GM18907 (cell line): ENCODE measurements around the gene OSBPL6.
"Not testable (repeated sequence)": the region's sequence is repeated elsewhere in the genome, so short reads cannot be mapped to it uniquely, and the experiment has no call there.

Experiments
- ATAC-seq: cut with Tn5 transposase; IDR thresholded peaks from one replicate; pipeline ENCODE4 v1.9.1; 2021; ENCODE audit warnings: mild to moderate bottlenecking, moderate library complexity; ENCODE audit not compliant: unreplicated experiment

Gene OSBPL6

DNA sequence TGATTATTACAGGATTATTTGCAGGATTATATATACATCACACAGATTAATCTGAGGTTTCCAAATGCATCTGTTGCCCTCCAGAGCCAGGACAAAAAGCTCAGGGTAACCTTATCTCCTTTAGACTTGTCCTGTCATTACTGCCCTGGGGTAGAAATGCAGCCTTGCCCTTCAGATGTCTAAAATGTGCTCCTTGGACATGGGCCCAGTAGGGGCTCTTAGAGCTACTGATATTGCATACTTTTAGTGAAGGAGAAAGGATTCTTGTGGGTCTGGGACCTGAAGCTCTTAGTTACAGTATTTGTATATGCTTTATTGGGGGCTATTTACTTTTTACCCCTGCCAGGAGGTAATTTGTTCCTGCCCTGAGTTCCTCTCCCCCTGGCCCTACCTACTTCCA is 200.5 kb downstream of the OSBPL6 start:
- no peak for ATAC-seq

GRCh38 chr2:178395295-178395694 is 201.0 kb downstream of the OSBPL6 start:
- ATAC-seq, result no peak

GRCh38 chr2:178395941-178396570 is 201.7 kb downstream of the OSBPL6 start:
- ATAC-seq, result no peak

DNA sequence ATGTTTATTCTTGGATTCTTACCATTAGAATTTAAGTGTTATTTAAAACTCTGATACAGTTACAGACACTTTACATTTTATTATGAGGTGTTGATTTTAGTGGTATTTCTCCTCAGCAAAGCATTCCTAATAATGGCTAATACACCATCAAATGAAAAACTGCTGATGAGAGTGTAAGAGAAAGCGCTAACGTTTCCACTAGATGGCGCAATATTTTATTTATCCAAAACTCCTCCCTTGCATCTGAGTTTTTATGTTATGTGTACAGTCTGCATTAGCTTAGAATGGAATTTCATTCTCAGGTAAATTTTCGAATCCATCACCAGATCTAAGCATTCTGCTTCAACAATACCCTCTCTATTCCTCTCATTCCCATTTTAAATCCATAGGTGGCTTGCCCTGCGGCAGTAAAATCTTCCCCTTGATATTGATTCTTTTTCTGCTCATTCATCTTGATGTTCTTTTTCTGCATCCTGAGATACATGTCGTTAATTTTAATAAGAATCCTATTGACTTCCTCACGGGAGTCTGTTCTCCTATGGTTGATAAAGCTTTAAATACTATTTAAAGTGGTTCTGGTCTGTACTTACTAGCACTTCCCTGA is 202.8 kb downstream of the OSBPL6 start:
- peak; percentile 92 for ATAC-seq

DNA sequence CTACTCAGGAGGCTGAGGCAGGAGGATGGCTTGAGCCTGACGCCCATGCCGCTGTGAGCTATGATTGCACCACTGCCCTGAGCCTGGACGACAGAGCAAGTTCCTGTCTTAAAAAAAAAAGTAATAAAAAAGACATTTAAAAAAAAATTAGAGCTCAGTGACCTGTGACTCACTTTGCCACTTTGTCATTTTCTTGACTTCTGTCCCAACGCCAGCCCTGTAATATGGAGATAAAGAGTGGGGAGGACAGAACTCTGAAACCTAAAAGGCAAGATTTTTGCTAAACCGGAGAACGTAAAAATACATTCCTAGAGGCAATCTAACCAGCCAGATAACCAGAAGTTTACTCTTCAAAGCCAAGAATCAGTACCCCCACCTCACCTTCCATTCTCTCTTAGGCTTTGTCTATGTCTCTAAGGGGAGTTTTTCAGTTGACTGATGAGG is 207.7 kb downstream of the OSBPL6 start:
- no peak for ATAC-seq

- peak; percentile 55 for ATAC-seq
Observed at GRCh38 chr2:178403671-178404306, 209.5 kb downstream of the OSBPL6 start.

GRCh38 chr2:178404368-178404767 is 210.1 kb downstream of the OSBPL6 start:
- ATAC-seq, result peak; percentile 100

DNA sequence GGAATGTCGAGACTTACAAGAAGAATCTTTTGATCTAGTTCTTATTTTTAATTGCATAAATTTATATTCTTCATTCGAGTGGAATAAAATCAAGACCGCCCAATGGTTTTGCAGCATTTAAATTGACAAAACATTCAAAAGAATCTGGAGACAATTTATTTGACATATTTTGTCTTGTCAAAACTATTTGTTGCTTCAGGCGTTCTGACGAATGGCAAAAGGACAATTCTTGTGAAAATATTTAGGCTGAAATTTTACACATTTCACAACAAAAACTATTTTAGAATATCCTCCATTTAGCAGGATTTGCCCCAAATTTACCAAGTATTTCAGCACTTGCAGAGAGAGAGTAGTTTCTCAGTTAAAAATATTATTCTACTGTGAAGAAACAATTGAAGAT is 214.9 kb downstream of the OSBPL6 start:
- ATAC-seq, result no peak

- ATAC-seq, result no peak
Observed at GRCh38 chr2:178412047-178412446, 217.7 kb downstream of the OSBPL6 start.

DNA sequence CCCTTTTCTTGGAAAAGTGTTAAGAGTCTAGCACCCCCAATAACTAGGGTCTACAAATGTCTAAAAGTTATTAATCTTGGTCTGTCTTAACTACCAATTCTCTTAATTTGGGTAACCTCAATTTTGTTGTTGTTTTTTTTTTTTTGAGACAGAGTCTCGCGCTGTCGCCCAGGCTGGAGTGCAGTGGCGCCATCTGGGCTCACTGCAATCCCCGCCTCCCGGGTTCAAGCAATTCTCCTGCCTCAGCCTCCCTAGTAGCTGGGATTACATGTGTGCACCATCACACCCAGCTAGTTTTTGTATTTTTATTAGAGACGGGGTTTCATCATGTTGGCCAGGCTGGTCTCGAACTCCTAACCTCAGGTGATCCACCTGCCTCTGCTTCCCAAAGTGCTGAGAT is 218.1 kb downstream of the OSBPL6 start:
- not testable (repeated sequence) for ATAC-seq

- ATAC-seq, result peak; percentile 85
Observed at GRCh38 chr2:178413472-178414265, 219.4 kb downstream of the OSBPL6 start.

- peak; percentile 87 for ATAC-seq
Observed at GRCh38 chr2:178414266-178415247, 220.2 kb downstream of the OSBPL6 start.

DNA sequence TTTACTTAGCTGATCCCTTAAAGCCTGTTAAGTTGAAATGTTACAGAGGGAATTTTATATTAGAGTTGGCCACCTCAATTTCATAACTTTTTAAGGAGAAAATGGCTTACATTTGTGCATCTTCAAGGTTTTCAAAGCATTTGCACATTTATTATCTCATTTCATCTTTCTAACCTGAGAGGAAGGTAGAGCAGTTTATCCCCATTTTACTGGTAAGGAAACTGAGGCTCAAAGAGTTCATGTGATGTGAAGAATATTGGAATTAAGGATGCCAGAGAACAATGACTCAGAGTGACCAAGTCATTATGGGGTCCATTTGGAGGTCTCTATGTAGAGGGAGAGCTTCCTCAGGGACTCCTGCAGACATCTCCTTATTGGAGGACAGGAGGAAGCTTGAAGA is 221.7 kb downstream of the OSBPL6 start:
- ATAC-seq, result no peak

DNA sequence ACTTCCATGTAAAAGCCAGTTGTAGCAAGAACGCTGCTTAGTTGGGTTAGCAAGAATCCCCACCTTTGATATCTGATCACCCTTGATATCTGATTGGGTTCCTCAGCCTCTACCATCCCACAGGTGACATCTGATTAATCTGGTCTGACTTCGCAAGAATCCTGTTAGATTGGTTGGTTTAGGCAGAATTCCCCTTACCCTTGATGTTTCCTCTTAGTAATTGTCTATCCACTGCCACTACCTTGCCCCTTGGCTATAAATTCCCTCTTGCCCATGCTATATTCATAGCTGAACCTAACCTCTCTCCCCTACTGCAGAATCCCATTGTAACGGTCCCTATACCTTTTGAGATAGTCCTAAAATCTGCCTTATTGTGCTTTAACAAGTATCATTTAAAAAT is 223.6 kb downstream of the OSBPL6 start:
- ATAC-seq, result no peak

DNA sequence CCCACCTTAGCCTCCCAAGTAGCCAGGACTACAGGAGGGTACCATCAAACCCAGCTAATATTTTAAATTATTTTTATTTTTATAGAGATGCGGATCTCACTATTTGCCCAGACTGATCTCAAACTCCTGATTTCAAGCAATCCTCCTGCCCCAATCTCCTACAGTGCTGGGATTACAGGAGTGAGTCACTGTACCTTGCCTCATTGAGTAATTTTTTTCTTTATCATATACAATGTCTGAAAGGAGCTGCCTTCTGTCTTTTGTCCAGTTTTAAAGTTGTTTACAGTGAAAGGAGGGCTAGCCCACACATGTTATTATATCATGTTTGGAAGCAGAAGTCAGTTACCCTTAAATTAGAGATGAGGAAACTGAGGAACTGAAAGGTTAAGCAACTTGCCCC is 224.1 kb downstream of the OSBPL6 start:
- no peak for ATAC-seq

- ATAC-seq, result no peak
Observed at GRCh38 chr2:178419123-178419522, 224.8 kb downstream of the OSBPL6 start.

GRCh38 chr2:178420463-178420999 is 226.2 kb downstream of the OSBPL6 start:
- no peak for ATAC-seq

- ATAC-seq, result no peak
Observed at GRCh38 chr2:178422097-178422496, 227.8 kb downstream of the OSBPL6 start.

DNA sequence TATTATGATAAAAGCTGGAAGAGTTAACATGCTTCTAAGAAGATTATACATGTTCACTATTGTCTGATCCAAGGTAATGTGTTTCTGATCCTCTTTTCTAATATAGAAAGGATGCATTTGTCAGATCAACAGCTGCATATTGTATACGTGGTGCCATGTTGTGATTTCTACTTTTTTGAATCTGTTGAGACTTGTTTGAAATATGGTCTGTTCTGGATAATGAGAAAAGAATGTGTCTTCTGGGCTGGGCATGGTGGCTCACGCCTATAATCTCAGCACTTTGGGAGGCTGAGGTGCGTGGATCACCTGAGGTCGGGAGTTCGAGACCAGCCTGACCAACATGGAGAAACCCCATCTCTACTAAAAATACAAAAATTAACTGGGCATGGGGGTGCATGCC is 229.4 kb downstream of the OSBPL6 start:
- not testable (repeated sequence) for ATAC-seq

DNA sequence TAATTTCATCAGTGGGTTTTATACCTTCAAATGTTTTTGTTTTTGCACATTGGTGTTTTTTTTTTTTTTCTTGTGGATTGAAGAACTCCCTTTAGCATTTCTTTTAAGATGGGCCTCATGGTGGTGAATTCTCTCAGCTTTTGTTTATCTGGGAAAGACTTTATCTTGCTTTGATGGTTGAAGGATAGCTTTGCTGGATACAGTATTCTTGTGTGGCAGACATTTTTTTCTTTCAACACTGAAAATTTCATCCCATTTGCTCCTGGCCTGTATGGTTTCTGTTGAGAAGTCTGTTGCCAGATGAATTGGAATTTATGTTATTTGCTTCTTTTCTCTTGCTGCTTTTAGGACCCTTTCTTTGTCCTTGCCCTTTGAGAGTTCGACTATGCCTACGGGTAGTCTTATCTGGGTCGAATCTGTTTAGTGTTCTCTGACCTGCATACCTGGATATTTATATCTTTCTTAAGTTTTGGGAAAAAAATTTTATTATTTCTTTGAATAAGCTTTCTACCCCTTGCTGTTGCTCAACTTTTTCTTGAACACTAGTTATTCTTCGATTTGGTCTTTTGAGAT is 231.0 kb downstream of the OSBPL6 start:
- no peak for ATAC-seq
